HG03064 (cell line): ENCODE measurements around the gene MRNIP.
"Not testable (repeated sequence)": the region's sequence is repeated elsewhere in the genome, so short reads cannot be mapped to it uniquely, and the experiment has no call there.

Experiments
- ATAC-seq: cut with Tn5 transposase; IDR thresholded peaks from one replicate; pipeline ENCODE4 v1.9.1; 2021; ENCODE audit warnings: low read depth; ENCODE audit not compliant: unreplicated experiment

The MRNIP gene

DNA sequence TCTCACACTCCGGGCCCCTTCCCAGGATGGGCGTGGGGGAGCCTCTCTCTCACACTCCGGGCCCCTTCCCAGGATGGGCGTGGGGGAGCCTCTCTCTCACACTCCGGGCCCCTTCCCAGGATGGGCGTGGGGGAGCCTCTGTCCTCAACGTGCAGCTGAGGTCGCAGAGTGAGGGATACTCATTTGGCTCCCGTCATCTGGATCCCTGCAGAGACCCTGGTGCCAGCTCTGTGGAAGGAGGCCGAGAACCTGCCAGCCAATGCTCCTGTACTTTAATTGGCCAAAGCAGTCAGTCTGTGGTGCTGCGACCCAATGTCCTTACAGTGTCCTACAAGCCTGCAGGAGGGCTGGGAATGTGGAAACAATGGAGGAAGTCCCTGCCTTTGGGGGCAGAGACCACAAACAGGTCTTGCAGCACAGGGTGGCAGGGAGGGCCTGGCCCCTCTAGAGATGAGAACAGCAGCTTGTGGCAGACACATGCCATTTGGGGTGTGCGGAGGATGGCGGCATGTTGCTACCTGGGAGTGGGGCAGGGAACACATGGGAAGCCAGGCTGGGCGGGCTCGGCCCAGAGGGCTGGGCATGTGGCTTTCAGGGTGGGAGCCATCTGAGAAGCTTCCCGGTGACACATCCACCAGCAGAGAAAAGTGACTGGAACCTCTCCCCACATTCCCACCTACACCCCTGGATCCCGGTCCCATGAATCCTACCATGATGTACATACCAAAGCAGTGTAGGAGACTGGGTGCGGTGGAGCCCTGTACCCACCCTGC, 13.6 kb upstream of the MRNIP start:
- no peak for ATAC-seq

DNA sequence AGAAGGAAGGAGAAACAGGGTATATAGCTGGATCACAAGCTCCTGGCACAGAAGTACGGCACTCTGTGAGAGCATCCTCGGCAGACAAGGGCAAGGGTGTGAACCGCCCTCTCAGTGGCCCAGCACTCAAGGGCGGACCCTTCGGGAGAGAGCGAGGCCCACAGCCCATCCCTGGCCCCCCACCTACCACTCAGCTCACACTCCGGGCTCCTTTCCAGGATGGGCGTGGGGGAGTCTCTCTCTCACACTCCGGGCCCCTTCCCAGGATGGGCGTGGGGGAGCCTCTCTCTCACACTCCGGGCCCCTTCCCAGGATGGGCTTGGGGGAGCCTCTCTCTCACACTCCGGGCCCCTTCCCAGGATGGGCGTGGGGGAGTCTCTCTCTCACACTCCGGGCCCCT, 12.9 kb upstream of the MRNIP start:
- not testable (repeated sequence) for ATAC-seq

GRCh38 chr5:179870952-179871351, 12.3 kb upstream of the MRNIP start:
- ATAC-seq, result no peak

GRCh38 chr5:179870403-179870903, 11.8 kb upstream of the MRNIP start:
- no peak for ATAC-seq

DNA sequence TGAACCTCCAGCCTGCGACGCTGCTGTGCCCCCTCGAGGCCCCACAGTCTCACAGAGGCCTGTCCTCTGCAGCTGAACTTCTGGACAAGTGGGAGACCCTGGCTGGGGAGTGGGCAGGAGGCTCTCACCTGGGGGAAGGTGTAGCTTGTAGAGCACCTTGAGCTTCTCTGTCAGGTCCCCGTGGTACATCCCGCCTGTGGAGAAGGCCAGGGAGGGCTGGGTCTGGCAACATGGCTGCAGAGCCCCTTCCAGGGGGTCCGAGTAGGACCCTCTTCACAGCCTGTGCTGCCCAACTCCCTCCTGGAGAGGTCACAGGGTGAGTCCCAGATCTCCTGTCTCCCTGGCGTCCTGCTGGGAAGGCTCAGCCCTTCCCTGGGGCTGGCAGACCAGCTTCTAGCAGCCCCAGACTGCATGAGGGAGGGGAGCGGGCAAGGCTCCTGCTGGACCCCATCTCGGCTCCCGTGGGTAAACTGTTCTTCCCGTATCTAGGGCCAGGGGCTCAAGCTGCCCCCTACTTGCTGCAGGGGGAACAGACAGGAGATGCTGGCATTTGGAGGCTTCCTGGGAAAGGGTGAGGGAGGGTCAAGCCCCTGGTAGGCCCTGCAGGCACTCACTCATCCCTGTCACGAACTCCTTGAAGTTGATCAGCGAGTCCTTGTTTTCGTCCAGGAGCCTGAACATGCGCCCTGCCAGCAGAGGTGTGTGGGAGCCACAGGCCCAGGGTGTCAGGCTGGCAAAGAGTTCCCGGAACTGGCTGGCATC, 11.2 kb upstream of the MRNIP start:
- ATAC-seq, result no peak

- no peak for ATAC-seq
Measured at GRCh38 chr5:179869101-179869500, 10.5 kb upstream of the MRNIP start.

- no peak for ATAC-seq
Measured at GRCh38 chr5:179868541-179868940, 9.9 kb upstream of the MRNIP start.

DNA sequence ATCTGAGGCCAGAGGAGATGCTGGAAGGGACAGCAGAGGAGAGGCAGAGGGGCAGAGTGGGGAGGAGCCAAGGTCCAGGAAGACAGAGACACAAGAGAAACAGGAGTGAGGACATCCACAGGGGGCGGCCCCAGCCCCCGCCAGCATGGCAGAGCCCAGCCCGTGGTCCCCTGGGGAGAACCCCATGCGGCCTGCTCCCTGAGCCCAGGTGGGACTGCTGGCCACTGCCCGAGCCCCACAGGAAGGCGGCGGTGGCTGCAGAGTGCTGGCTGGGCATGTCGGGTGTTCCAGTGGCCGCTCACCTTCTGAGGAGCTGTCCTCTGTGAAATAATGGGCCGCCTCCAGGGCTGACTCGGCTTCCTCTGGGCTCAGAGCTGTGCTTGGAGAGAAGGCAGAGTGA, 8.9 kb upstream of the MRNIP start:
- no peak for ATAC-seq

GRCh38 chr5:179867079-179867465, 8.5 kb upstream of the MRNIP start:
- no peak for ATAC-seq

DNA sequence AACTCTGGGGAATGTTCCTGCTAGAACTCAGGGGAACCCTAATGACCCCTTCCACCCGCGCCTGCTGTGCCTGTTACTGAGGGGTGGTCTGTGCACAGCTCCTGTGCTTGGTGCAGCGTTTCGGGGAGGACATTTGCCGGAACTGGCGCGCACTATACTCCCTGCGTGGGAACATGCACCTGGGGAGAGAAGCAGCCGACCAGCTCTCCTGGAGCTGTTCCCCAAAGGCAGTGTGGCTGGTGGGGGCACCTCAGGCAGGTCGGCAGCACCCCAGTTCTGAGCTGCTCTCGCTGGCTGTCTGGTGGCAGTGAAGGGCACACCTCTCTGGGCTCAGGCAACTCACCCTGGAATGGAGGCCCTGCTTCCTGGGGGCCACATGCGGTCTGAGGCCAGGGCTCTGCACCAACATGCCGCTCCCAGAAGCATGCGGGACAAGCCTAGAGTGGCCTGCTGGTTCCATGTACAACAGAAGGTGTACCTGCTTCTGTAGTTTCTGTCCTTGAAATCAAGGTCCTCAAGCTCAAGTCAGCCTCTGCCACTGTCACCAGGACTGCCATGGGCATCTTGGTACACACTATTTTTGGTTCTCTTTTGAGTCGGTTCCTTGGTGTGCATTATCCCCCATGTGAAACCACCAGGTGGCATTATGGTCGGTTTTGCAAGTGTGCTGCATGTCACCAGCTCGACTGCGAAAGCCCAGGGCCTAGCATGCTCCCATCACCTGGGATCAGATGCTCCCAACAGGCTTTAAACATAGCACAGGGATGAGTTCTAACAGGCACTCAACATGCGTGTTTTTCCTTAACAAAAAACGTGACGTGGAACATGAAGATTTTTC, 7.8 kb upstream of the MRNIP start:
- no peak for ATAC-seq

DNA sequence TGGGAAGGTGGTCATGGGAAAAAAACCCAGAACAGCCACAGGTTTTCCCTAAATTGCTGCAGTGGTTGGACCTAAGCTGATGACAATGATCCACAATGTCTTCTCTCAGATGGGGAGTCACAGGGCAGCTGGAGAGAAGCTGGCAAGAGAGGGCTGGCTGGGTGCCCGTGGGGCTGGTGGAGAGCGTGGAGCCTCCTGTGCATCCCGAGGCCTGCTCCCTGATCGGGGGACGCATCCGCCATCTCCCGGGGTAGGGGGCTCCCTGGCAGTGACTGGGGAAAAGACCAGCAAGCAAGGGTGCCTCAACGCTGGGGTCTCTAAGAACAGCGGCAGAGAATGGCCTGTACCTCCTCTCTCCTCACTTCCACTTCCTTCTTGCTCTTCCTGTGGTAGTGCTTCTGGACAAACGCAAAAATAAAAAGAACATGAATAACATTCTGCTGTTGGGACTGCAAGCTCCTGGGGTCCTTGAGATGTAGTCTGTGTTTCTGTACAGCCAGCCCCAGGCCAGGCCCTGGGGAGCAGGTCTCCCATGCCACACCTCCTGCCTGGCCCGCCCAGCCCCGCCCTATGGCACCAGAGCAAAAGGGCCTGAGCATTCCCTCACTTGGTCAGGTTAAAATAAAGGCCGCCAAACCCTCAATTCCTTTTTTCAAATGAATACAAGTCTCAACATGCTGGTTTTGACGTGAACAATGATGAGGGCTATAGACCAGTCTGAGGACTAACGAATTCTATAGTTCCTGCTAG, 7.0 kb upstream of the MRNIP start:
- no peak for ATAC-seq

GRCh38 chr5:179864686-179865085, 6.1 kb upstream of the MRNIP start:
- no peak for ATAC-seq

GRCh38 chr5:179863449-179864085, 5.0 kb upstream of the MRNIP start:
- ATAC-seq, result no peak

- no peak for ATAC-seq
Measured at GRCh38 chr5:179862891-179863290, 4.3 kb upstream of the MRNIP start.

GRCh38 chr5:179862296-179862695, 3.7 kb upstream of the MRNIP start:
- ATAC-seq, result no peak

GRCh38 chr5:179860301-179860700, 1.7 kb upstream of the MRNIP start:
- ATAC-seq, result no peak

- peak; percentile 52 for ATAC-seq
Measured at GRCh38 chr5:179858241-179858585, 404 bp downstream of the MRNIP start.

- ATAC-seq, result no peak
Measured at GRCh38 chr5:179854356-179854755, 4.3 kb downstream of the MRNIP start.

- ATAC-seq, result peak; percentile 81
Measured at GRCh38 chr5:179852993-179853547, 5.5 kb downstream of the MRNIP start.

GRCh38 chr5:179841621-179842020, 17.0 kb downstream of the MRNIP start:
- ATAC-seq, result no peak
